Keratinocyte (primary cell): ENCODE measurements around the gene CDHR1.

Source experiments
- CTCF ChIP-seq, 3 experiments: IDR thresholded peaks in 1 of 3; conservative IDR thresholded peaks in 1 of 3; optimal IDR thresholded peaks in 1 of 3; 2 replicates in 2 of 3; 3 replicates in 1 of 3; pipeline versions ENCODE3 to v1.5.1; 2011; ENCODE audit warnings: low read length in 3 of 3, mild to moderate bottlenecking in 3 of 3, moderate library complexity in 2 of 3, control low read depth in 1 of 3, inconsistent platforms in 1 of 3; ENCODE audit not compliant: insufficient read depth in 2 of 3; ENCODE audit errors: extremely low read depth in 1 of 3
- EZH2 ChIP-seq: IDR thresholded peaks from one replicate; pipeline ENCODE4 v1.6.1; 2012; ENCODE audit warnings: inconsistent platforms, mild to moderate bottlenecking, low read length, moderate library complexity

- TF ChIP-seq CTCF (optimal IDR thresholded peaks at IDR 0.05 in 1 of 3, IDR thresholded peaks at IDR 0.05 in 1 of 3, conservative IDR thresholded peaks at IDR 0.05 in 1 of 3; ENCODE audit: extremely low read depth in 1 of 3, insufficient read depth in 2 of 3, low read length in 3 of 3) (no peak), EZH2 (no peak)
These were observed 60.5 kb downstream of the CDHR1 start for GRCh38 chr10:84254552-84255478.
